GM23338 (cell line): Measurements from ENCODE around the gene HDAC9. TPM values are rescaled to one million over a fixed set of nuclear protein-coding genes. Genes with fewer than 3 reads are reported as not detected.

ENCODE experiments used
- ATAC-seq: fragments of 200-7000 bp; cut with Tn5 transposase; 3 replicates; pipeline ENCODE4 v1.9.1; 2020
- DNase-seq: peaks from one replicate; pipeline ENCODE4 v3.0.0-alpha.2; 2015; ENCODE audit warnings: low spot score
- H2AFZ ChIP-seq: fragments of 200-600 bp; sonication (generic); 2 replicates; pipeline ENCODE4 v1.8.0; 2016; ENCODE audit warnings: antibody characterized with exemption, mild to moderate bottlenecking, moderate library complexity
- H3F3A ChIP-seq: fragments of 200-600 bp; sonication (generic); replicated peaks from 2 replicates; pipeline ENCODE4 v1.8.0; 2017; ENCODE audit warnings: antibody characterized with exemption, mixed run types, low read depth
- H3K27ac ChIP-seq: fragments of 200-600 bp; sonication (generic); 2 replicates; pipeline ENCODE4 v1.6.1; 2016; ENCODE audit warnings: low read depth
- H3K27me3 ChIP-seq: fragments of 200-600 bp; sonication (generic); 2 replicates; pipeline ENCODE4 v1.8.0; 2016; ENCODE audit warnings: mild to moderate bottlenecking, mixed run types, moderate library complexity; ENCODE audit not compliant: insufficient read depth
- H3K36me3 ChIP-seq: fragments of 200-600 bp; sonication (generic); 2 replicates; pipeline ENCODE4 v1.8.0; 2016; ENCODE audit warnings: mild to moderate bottlenecking; ENCODE audit not compliant: insufficient read depth
- H3K4me1 ChIP-seq: fragments of 200-600 bp; sonication (generic); 2 replicates; pipeline ENCODE4 v1.8.0; 2016; ENCODE audit warnings: mild to moderate bottlenecking, moderate library complexity; ENCODE audit not compliant: insufficient read depth
- H3K4me2 ChIP-seq: fragments of 200-600 bp; sonication (generic); 2 replicates; pipeline ENCODE4 v1.7.1; 2017; ENCODE audit warnings: mixed run types
- H3K4me3 ChIP-seq: fragments of 200-600 bp; sonication (generic); 2 replicates; pipeline ENCODE4 v1.6.1; 2016; ENCODE audit warnings: mixed run types
- H3K79me2 ChIP-seq: fragments of 200-600 bp; sonication (generic); replicated peaks from 2 replicates; pipeline ENCODE4 v1.8.0; 2017; ENCODE audit warnings: mild to moderate bottlenecking; ENCODE audit not compliant: insufficient read depth
- H3K9me2 ChIP-seq: fragments of 200-600 bp; sonication (generic); 2 replicates; pipeline ENCODE4 v1.8.0; 2017; ENCODE audit not compliant: insufficient read depth
- H4K20me1 ChIP-seq: fragments of 200-600 bp; sonication (generic); replicated peaks from 2 replicates; pipeline ENCODE4 v1.8.0; 2017; ENCODE audit warnings: mild to moderate bottlenecking; ENCODE audit not compliant: insufficient read depth
- H3K27ac Mint-ChIP-seq: 2 replicates; pipeline ENCODE4 v1.8.0; 2020; ENCODE audit warnings: inconsistent platforms, mild to moderate bottlenecking, moderate library complexity, mixed read lengths
- H3K27me3 Mint-ChIP-seq: 3 replicates; pipeline ENCODE4 v1.8.0; 2022; ENCODE audit warnings: low read depth, mild to moderate bottlenecking, moderate library complexity, mixed read lengths, inconsistent platforms; ENCODE audit not compliant: insufficient read depth, poor library complexity
- H3K36me3 Mint-ChIP-seq: 3 replicates; pipeline ENCODE4 v1.8.0; 2021; ENCODE audit warnings: low read depth, mild to moderate bottlenecking, inconsistent platforms, moderate library complexity, mixed read lengths
- H3K4me1 Mint-ChIP-seq: 3 replicates; pipeline ENCODE4 v1.8.0; 2020; ENCODE audit warnings: mild to moderate bottlenecking, inconsistent platforms, mixed read lengths
- H3K4me3 Mint-ChIP-seq: 3 replicates; pipeline ENCODE4 v1.8.0; 2021; ENCODE audit warnings: moderate library complexity, mild to moderate bottlenecking, inconsistent platforms, mixed read lengths
- H3K9me3 Mint-ChIP-seq: 3 replicates; pipeline ENCODE4 v1.8.0; 2020; ENCODE audit warnings: moderate library complexity, mild to moderate bottlenecking, inconsistent platforms, mixed read lengths
- CREB1 ChIP-seq: fragments of 250-450 bp; sonication (Bioruptor Pico); IDR thresholded peaks from 2 replicates; pipeline ENCODE4 v1.5.0; 2020; ENCODE audit warnings: low read depth, mild to moderate bottlenecking, moderate library complexity
- EZH2 ChIP-seq: fragments of 200-600 bp; sonication (generic); IDR thresholded peaks from one replicate; pipeline ENCODE4 v1.8.0; 2017; ENCODE audit warnings: antibody characterized with exemption, mild to moderate bottlenecking, low read depth; ENCODE audit not compliant: unreplicated experiment
- EZH2phosphoT487 ChIP-seq: fragments of 200-600 bp; sonication (generic); IDR thresholded peaks from one replicate; pipeline ENCODE4 v1.8.1; 2018; ENCODE audit warnings: antibody characterized with exemption; ENCODE audit not compliant: unreplicated experiment
- JUNB ChIP-seq: IDR thresholded peaks from one replicate; pipeline ENCODE4 v1.6.1; 2016; ENCODE audit warnings: antibody characterized with exemption; ENCODE audit not compliant: unreplicated experiment
- NANOG ChIP-seq: IDR thresholded peaks from 2 replicates; pipeline ENCODE4 v1.6.1; 2016; ENCODE audit warnings: antibody characterized with exemption, borderline replicate concordance
- POLR2AphosphoS5 ChIP-seq: IDR thresholded peaks from 2 replicates; pipeline ENCODE4 v1.6.1; 2016; ENCODE audit warnings: antibody characterized with exemption, low read depth
- STAT1 ChIP-seq: IDR thresholded peaks from one replicate; pipeline ENCODE4 v1.6.1; 2016; ENCODE audit warnings: antibody characterized with exemption; ENCODE audit not compliant: unreplicated experiment
- ZNF114 ChIP-seq: fragments of 250-450 bp; sonication (Bioruptor Pico); IDR thresholded peaks from 2 replicates; pipeline ENCODE4 v1.5.0; 2020; ENCODE audit warnings: mild to moderate bottlenecking, moderate library complexity
- ZNF331 ChIP-seq: fragments of 250-450 bp; sonication (Bioruptor Pico); IDR thresholded peaks from 2 replicates; pipeline ENCODE4 v1.5.0; 2020; ENCODE audit warnings: low read depth, mild to moderate bottlenecking, moderate library complexity
- polyA plus RNA-seq: library from polyadenylated mRNA; unstranded; fragments of >200 nt; fragmentation: Nextera tagmentation; extraction: Ambion mirVana; gene quantifications from 2 replicates; pipeline ENCODE4 v1.2.1, GENCODE V29; 2016
- total RNA-seq: library from RNA; depleted of rRNA; stranded (reverse); fragments of >200 nt; shearing (Covaris generic); gene quantifications from 2 replicates; pipeline ENCODE4 v1.2.3, GENCODE V29; 2014
- TF ChIP-seq, protein P1 (sequence below): IDR thresholded peaks from one replicate; pipeline ENCODE4 v1.6.1; 2018; ENCODE audit warnings: antibody characterized with exemption; ENCODE audit not compliant: unreplicated experiment
- TF ChIP-seq, protein P2 (sequence below), 2 experiments: fragments of 200-600 bp in 1 of 2; sonication (generic) in 1 of 2; conservative IDR thresholded peaks; 2 replicates each; pipeline versions ENCODE4 v1.5.1 to v1.6.1; 2016 to 2017; ENCODE audit warnings: antibody characterized with exemption in 2 of 2, low read depth in 2 of 2, mild to moderate bottlenecking in 2 of 2, moderate library complexity in 1 of 2
- TF ChIP-seq, protein P3 (sequence below): IDR thresholded peaks from 2 replicates; pipeline ENCODE4 v1.6.1; 2016; ENCODE audit warnings: antibody characterized with exemption

Gene HDAC9
- total and polyA plus RNA-seq, 2 experiments from 2014 or later, result 8.3 to 18.5 TPM

DNA sequence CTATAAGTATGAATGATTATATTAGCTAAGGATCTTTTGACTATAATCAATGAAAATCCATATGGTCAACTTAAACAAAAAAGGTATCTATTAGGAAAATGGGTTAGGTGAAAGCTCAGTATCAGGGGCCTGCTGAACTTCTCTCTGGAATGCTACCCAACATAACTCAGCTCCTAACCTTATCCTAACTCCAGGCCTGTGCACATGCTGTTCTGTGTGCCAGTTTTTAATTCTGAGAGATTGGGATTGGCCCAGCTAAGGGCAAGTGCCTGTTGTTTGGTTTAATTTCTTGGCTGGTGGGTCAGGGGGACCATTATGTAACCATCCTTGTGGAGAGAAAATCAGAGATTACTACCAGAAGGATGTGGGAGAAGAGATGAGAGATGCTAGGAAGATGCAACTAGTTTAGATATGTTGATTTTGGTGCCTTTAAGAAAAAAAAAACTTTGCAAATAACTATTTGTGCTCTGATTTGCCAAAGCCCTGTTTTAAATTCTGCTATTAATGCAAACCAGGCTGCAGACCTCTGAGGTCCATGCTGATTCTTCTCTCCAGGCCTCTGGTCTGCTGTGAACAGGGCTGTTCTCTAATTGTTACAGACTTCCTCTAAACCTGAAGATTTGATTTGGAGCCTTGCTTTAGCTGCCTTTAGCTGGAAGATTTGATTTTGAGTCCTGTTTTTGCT lies 23.9 kb upstream of the HDAC9 start (continued):
- TF ChIP-seq, protein P1, sequence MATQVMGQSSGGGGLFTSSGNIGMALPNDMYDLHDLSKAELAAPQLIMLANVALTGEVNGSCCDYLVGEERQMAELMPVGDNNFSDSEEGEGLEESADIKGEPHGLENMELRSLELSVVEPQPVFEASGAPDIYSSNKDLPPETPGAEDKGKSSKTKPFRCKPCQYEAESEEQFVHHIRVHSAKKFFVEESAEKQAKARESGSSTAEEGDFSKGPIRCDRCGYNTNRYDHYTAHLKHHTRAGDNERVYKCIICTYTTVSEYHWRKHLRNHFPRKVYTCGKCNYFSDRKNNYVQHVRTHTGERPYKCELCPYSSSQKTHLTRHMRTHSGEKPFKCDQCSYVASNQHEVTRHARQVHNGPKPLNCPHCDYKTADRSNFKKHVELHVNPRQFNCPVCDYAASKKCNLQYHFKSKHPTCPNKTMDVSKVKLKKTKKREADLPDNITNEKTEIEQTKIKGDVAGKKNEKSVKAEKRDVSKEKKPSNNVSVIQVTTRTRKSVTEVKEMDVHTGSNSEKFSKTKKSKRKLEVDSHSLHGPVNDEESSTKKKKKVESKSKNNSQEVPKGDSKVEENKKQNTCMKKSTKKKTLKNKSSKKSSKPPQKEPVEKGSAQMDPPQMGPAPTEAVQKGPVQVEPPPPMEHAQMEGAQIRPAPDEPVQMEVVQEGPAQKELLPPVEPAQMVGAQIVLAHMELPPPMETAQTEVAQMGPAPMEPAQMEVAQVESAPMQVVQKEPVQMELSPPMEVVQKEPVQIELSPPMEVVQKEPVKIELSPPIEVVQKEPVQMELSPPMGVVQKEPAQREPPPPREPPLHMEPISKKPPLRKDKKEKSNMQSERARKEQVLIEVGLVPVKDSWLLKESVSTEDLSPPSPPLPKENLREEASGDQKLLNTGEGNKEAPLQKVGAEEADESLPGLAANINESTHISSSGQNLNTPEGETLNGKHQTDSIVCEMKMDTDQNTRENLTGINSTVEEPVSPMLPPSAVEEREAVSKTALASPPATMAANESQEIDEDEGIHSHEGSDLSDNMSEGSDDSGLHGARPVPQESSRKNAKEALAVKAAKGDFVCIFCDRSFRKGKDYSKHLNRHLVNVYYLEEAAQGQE, result no peak
- TF ChIP-seq, protein P2, sequence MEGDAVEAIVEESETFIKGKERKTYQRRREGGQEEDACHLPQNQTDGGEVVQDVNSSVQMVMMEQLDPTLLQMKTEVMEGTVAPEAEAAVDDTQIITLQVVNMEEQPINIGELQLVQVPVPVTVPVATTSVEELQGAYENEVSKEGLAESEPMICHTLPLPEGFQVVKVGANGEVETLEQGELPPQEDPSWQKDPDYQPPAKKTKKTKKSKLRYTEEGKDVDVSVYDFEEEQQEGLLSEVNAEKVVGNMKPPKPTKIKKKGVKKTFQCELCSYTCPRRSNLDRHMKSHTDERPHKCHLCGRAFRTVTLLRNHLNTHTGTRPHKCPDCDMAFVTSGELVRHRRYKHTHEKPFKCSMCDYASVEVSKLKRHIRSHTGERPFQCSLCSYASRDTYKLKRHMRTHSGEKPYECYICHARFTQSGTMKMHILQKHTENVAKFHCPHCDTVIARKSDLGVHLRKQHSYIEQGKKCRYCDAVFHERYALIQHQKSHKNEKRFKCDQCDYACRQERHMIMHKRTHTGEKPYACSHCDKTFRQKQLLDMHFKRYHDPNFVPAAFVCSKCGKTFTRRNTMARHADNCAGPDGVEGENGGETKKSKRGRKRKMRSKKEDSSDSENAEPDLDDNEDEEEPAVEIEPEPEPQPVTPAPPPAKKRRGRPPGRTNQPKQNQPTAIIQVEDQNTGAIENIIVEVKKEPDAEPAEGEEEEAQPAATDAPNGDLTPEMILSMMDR (conservative IDR thresholded peaks at IDR 0.05; ENCODE audit: low read depth in 2 of 2), result no peak
- TF ChIP-seq EZH2 (no peak), STAT1 (no peak), ZNF114 (CRISPR knock-in tag) (no peak), CREB1 (CRISPR knock-in tag) (no peak), NANOG (no peak), EZH2phosphoT487 (no peak)
- TF ChIP-seq, protein P3, sequence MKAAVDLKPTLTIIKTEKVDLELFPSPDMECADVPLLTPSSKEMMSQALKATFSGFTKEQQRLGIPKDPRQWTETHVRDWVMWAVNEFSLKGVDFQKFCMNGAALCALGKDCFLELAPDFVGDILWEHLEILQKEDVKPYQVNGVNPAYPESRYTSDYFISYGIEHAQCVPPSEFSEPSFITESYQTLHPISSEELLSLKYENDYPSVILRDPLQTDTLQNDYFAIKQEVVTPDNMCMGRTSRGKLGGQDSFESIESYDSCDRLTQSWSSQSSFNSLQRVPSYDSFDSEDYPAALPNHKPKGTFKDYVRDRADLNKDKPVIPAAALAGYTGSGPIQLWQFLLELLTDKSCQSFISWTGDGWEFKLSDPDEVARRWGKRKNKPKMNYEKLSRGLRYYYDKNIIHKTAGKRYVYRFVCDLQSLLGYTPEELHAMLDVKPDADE, result no peak

- Mint-ChIP-seq H3K4me1 (no peaks in the 10 kb centered on the region), H3K27ac (no peak overlapping the region), H3K36me3 (no peaks in the 10 kb centered on the region), H3K4me3 (no peak overlapping the region), H3K9me3 (no peaks in the 10 kb centered on the region), H3K27me3 (no peaks in the 10 kb centered on the region)
- Histone ChIP-seq H2AFZ (peak overlapping the region; percentile 57; the same call in 1 of the 2 replicates), H3K4me2 (no peak overlapping the region), H3K27ac (no peak overlapping the region), H3F3A (no peaks in the 10 kb centered on the region), H3K79me2 (no peaks in the 10 kb centered on the region), H3K36me3 (no peaks in the 10 kb centered on the region), H3K4me1 (no peaks in the 10 kb centered on the region), H4K20me1 (no peaks in the 10 kb centered on the region), H3K9me2 (no peaks in the 10 kb centered on the region), H3K4me3 (no peak overlapping the region), H3K27me3 (no peaks in the 10 kb centered on the region)
- no peak for DNase-seq
- no peak for ATAC-seq
- no peak for TF ChIP-seq STAT1
- TF ChIP-seq ZNF114 (CRISPR knock-in tag), result no peak
- TF ChIP-seq, protein P3, result no peak
- TF ChIP-seq, protein P1, result no peak
- TF ChIP-seq, protein P2 (conservative IDR thresholded peaks at IDR 0.05; ENCODE audit: low read depth in 2 of 2), result no peak
- no peak for TF ChIP-seq JUNB
- no peak for TF ChIP-seq NANOG
- TF ChIP-seq ZNF331 (CRISPR knock-in tag), result no peak
- TF ChIP-seq POLR2AphosphoS5, result no peak
- TF ChIP-seq CREB1 (CRISPR knock-in tag), result no peak
- TF ChIP-seq EZH2phosphoT487, result no peak
Measured at GRCh38 chr7:18472161-18472483, 23.4 kb upstream of the HDAC9 start.
